ENCODE data around the gene MAGEF1. TPM values are rescaled to one million over a fixed set of nuclear protein-coding genes. Genes with fewer than 3 reads are reported as not detected.

The MAGEF1 gene
- total and polyA plus RNA-seq, 2 of the 8 experiments (the other 6 are each of a cell fraction or from before 2014, with no cell fraction given): 26.5 to 56.7 TPM

DNA sequence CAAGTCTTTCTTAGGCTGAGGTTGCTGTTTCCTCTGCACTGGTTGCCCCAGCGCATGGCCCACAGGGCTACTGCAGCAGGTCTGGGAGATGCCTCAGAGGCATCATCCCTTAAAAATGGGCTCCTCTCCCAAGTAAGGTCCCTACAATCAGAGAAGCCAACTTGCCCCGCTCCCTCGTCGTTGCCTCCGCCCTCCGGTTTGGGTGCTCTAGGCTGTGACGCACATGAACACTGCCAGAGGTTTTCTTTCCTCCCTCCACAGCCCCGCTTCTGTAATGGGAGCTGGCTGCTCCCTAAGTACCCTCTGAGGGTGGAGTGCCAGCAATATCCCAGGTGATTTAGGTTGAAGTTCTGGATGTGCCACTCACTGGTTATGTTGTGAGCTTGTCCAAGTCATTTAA lies 14.0 kb downstream of the MAGEF1 start:
- Histone ChIP-seq H3K79me2 (ENCODE audit: control insufficient read depth in 1 of 2, insufficient read depth in 2 of 2, low read length in 2 of 2) (no peaks in the 10 kb centered on the region), H3K9me3 (ENCODE audit: insufficient read depth in 2 of 2, low read depth in 1 of 2, low read length in 1 of 2) (no peaks in the 10 kb centered on the region), H2BK15ac (ENCODE audit: low read length) (no peak overlapping the region), H4K91ac (replicated peaks; ENCODE audit: insufficient read length, low read length) (no peak overlapping the region), H2BK5ac (ENCODE audit: low read depth, low read length) (no peak overlapping the region), H3K56ac (replicated peaks; ENCODE audit: insufficient read length, low read depth, low read length) (no peak overlapping the region), H3K27ac (ENCODE audit: low read depth, low read length) (no peak overlapping the region), H3K23ac (ENCODE audit: insufficient read length) (no peak overlapping the region), H4K5ac (ENCODE audit: insufficient read length, low read depth, low read length) (no peak overlapping the region), H3K23me2 (ENCODE audit: low read depth, low read length) (no peaks in the 10 kb centered on the region), H3K36me3 (ENCODE audit: control insufficient read depth in 2 of 4, insufficient read depth in 4 of 4, low read length in 3 of 4) (no peaks in the 10 kb centered on the region), H3K27me3 (replicated peaks in 1 of 4; ENCODE audit: control insufficient read depth in 3 of 4, extremely low read depth in 1 of 4, insufficient read depth in 3 of 4, low read length in 3 of 4) (peaks cover 0 to 3% (median 0%) of the 10 kb centered on the region in 4 experiments; a peak in 1 of 7 replicates), H3K14ac (ENCODE audit: insufficient read length) (no peak overlapping the region), H2AFZ (ENCODE audit: low read length) (no peak overlapping the region), H3K4ac (replicated peaks; ENCODE audit: insufficient read length, low read depth, low read length) (no peak overlapping the region), H3K4me3 (ENCODE audit: extremely low read depth in 1 of 4, insufficient read depth in 2 of 4, low read depth in 3 of 4, low read length in 4 of 4) (no peak overlapping the region), H3K4me2 (ENCODE audit: insufficient read depth in 1 of 2, low read depth in 2 of 2, low read length in 2 of 2) (no peak overlapping the region), H3K79me1 (ENCODE audit: low read depth, low read length) (no peaks in the 10 kb centered on the region), H4K8ac (ENCODE audit: extremely low read depth, insufficient read depth, low read length) (no peak overlapping the region), H3K4me1 (replicated peaks in 1 of 4; ENCODE audit: control insufficient read depth in 3 of 4, insufficient read depth in 4 of 4, low read length in 3 of 4) (peaks cover 2 to 9% (median 4%) of the 10 kb centered on the region in 4 experiments; a peak in 4 of 7 replicates), H3K18ac (ENCODE audit: extremely low read depth, low read length) (no peak overlapping the region), H2BK12ac (ENCODE audit: low read depth, low read length) (no peak overlapping the region), H4K20me1 (replicated peaks in 1 of 2; ENCODE audit: control insufficient read depth in 1 of 2, insufficient read depth in 2 of 2, low read length in 2 of 2) (no peaks in the 10 kb centered on the region), H3K9ac (replicated peaks in 1 of 4; ENCODE audit: extremely low read depth in 1 of 4, low read depth in 3 of 4, low read length in 3 of 4) (no peak overlapping the region), H2BK20ac (ENCODE audit: low read length) (no peak overlapping the region), H2AK5ac (ENCODE audit: low read depth, low read length) (no peak overlapping the region), H2BK120ac (replicated peaks; ENCODE audit: low read depth, low read length) (no peak overlapping the region)
- 93% methylated on average over 8 of the region's 8 CpGs; no CpG with 5 or more reads in 1 of the 2 experiments for WGBS, 2 experiments (ENCODE audit: extremely low coverage in 1 of 2, insufficient coverage in 1 of 2, insufficient read length in 1 of 2, insufficient replicate concordance in 2 of 2, low coverage in 1 of 2, low lambda C conversion rate in 2 of 2, missing lambda C conversion rate in 1 of 2)
- no peak for DNase-seq (ENCODE audit: low read depth in 1 of 2, low spot score in 2 of 2)
- no peak for FAIRE-seq
- CTCF ChIA-PET (ENCODE audit: partially characterized antibody): interaction anchor here (0.7 to 1.6 kb wide), 6 partner anchors 9 to 110 kb away, joined by 3 to 7 read pairs (median 5); partner anchors contain the start of gene MAGEF1
- POLR2A ChIA-PET (ENCODE audit: partially characterized antibody): interaction anchor here (3.6 kb wide), 1 partner anchor 13 kb away, joined by 15 read pairs; the partner anchor contains the start of gene MAGEF1
- TF ChIP-seq KDM4A (IDR thresholded peaks at IDR 0.05; ENCODE audit: low read depth, low read length, severe bottlenecking): no peak
- no peak for TF ChIP-seq CBX8 (IDR thresholded peaks at IDR 0.05; ENCODE audit: borderline replicate concordance, low read depth, low read length)
- no peak for TF ChIP-seq SRF (IDR thresholded peaks at IDR 0.05; ENCODE audit: low read depth, low read length)
- TF ChIP-seq TAF1 (IDR thresholded peaks at IDR 0.05; ENCODE audit: low read depth, low read length): no peak
- TF ChIP-seq BACH1 (IDR thresholded peaks at IDR 0.05; ENCODE audit: low read length): no peak
- no peak for TF ChIP-seq TEAD4 (IDR thresholded peaks at IDR 0.05; ENCODE audit: low read depth, low read length)
